HG03139 (cell line): ENCODE measurements around the gene NSMCE3.

Experiments used
- ATAC-seq: cut with Tn5 transposase; IDR thresholded peaks from one replicate; pipeline ENCODE4 v1.9.1; 2021; ENCODE audit not compliant: unreplicated experiment

The NSMCE3 gene

DNA sequence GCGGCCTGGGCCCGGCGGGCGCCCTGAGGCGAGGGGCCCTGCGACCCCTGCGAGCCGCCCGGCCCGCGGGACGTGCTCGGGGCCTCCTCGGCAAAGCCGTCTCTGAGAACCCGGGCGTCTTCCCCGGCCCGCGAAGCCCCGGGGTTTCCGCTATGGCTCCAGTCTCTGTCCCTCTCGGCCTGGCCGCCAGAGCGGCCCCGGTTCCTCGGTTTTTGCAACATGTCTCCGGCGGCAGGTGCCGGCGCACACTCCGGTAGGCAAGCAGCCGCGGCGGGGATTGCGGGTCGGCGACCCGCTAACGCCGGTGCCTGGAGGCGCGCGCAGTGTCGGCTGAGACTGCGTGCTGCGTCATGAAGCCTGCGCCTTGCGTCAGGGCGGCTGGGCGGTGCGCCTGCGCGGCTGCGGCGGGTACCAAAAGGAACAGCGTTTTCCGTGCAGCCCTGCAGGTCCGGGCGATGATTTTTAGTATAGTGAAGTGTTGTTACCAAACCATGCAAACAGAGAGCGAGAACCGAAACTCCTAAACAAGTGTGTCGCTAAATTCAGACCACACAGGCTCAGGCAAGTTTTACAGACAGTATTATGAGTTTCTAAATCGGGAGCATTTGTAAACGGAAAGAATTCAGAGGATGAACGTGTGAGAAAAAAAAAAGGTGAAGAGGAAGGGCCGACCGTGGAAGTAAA, at the start of gene NSMCE3:
TSS of gene NSMCE3 (minus strand) at position 338 of the 684 bp plus-strand sequence. CDS start at position 221, 117 bp downstream.
- peak; percentile 87 for ATAC-seq

DNA sequence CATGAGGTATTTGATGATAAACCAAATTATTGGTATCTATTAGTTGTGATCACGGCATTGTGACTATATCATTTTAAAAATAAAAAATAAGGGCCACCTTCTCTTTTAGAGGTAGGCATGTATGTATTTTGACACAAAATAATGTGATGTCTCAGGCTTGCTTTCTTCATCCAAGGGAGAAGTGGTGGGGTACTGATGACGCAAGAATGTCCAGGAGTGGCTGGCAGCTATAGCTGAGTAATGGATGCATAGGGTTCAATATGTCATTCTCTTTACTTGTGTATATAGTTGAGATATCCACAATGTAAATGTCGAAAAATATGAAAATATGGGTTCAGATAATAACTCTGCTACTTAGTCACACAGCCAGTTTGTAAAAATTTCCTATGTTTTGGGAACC, 46.8 kb upstream of the NSMCE3 start:
- no peak for ATAC-seq

DNA sequence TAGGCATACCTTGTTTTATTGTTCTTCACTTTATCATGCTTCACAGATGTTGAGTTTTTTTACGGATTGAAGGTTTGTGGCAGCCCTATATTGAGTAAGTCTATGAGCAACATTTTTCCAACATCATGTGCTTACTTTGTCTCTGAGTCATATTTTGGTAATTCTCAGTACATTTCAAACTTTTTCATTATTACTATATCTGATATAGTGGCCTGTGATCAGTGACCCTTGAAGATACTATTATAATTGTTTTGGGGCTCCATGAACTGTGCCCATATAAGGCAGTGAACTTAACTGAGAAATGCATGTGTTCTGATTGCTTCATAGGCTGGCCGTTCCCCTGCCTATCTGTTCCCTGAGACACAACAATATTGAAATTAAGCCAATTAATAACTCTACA, 42.8 kb upstream of the NSMCE3 start:
- no peak for ATAC-seq

DNA sequence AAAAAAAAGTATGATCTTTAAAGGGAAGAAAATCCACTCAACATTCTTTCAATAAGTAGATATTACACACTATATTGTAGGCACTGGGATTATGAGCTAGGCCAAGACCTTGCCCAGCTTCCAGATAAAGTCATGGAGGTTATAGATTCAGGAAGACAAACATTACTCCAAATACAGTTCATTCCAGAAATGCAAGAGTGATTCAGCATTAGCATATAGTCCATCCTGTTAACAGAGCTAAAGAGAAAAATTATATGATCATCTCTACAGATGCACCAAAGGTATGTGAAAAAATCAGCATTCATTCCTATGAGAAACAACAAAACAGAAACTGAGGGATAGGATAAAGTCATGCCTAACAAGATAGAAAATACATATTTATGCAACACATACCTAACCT, 42.1 kb upstream of the NSMCE3 start:
- ATAC-seq = no peak

DNA sequence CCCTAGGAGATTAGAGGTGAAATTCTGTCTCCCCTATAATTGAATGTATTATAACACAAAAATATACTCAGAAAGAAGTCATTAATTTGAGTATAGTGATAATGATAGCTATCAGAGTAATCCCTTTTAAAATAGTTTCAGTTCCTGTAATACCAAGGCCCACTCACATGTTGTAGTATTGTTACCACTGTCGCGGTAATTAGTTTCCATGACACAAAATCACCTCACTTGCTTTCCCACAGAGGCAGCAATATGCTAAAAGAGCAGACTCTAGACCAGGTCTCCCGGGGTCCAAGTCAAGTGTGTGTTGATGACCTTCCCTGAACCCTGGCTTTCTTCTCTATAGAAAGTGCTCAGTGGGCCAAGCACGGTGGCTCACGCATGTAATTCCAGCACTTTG, 39.5 kb upstream of the NSMCE3 start:
- ATAC-seq = no peak

DNA sequence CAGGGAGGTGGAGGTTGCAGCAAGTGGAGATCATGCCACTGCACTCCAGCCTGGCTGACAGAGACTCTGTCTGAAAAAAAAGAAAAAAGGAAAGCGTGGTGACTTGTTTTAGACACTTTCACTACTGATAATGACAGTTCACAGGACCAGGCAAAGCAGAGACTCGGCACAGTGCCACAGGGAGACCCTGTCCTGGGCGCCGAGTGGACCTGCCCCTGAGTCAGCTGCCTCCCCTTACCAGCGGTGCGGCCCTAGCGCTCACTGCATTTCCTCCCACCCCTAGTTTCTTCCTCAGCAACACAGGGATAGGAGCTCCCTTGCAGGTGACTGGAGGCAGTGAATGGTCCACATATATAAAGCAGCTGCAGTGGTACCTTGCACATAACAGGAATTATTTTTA, 38.7 kb upstream of the NSMCE3 start:
- ATAC-seq = no peak

DNA sequence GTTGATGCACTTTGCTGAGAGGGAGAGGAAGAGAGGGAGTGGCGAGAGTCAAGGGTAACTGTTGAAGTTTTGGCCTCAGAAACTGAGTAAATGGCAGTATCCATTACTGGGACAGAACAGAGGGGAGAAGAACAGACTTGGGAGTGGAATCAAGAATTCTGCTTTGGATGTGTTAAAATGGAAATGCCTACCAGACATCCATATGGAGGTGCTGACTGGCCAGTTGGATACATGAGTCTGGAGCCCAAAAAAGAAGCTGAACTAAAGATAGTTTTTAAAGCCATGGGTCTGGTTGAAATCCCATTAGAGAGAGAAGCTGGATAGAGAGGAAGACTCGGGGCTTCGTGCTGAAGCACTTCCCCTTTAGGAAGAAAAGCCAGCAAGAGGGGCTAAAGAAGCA, 35.9 kb upstream of the NSMCE3 start:
- ATAC-seq = no peak

DNA sequence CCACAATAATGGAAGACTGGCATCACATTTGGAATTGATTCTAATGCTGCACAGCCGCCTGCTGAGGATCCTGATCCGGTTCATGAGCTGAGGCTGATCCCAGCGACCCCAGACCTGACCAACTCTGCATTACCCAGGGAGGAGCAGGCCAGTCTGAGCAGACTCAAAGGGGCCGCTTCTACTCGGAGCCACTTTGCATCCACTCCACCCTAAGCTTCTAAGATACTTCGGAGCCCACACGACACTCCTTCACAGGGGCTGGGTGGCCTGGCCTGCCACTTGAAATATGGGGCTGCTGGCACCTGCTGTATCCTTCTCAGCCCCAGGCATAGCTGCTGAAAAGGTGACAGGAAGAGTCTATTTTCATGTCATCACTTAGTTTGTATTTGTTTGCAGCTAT, 33.2 kb upstream of the NSMCE3 start:
- no peak for ATAC-seq

DNA sequence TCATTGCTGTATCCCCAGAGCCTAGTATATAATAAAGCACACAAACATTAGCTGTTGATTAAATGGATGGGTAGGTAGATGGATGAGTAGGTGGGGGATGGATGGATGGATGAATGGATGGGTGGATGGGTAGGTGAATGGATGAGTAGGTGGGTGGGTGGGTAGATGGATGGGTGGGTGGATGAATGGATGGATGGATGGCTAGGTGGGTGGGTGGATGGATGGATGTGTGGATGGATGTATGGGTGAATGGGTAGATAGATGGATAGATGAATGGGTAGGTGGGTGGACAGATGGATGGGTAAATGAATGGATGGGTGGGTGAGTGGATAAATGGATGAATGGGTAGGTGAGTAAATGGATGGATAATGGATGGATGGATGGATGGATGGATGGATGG, 30.2 kb upstream of the NSMCE3 start:
- no peak for ATAC-seq

DNA sequence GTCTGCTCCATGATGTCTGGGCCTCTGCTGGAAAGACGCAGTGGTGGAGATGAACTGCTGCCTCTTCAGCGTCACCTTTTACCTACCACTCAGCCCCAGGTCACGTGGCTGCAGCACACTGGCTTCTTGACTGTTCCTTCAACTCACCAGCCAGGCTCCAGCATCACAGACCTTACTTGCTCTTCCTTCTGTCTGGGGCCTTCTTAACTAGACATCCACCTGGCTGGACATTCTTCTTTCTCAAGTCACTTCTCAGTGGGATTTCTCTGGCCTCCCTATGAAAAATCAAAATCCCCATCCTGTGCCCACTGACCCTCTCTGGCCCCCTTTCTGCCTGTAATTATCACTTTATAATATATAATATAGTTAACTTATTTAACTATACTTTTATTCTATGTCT, 29.7 kb upstream of the NSMCE3 start:
- no peak for ATAC-seq

DNA sequence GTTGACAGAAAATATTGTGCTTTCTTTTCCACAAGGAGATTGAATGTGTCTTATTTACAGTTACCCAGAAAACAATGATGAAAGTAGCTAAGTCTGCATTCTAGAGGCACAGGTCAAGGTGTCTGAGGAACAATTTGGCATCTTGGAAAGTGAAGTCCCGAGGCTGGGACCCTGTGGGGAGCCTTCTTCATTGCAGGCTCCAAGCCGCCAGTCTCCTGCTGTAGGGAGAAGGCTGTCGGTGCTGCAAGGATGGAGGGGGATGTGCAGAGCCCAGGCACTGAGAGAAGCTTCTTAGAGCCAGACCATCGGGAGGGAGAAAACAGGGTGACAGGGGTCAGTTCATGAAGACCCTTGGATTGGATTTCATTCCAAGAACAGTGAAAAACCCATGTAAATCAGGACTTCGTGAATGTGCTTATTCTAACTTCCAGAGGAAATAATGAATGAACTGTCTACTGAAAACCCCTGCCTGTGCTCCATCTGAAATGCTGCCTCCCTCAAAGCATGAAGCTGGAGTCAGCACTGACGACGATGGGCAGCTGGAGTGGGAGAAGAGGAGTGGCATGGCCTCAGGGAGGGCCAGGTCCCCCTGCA, 25.2 kb upstream of the NSMCE3 start:
- no peak for ATAC-seq

DNA sequence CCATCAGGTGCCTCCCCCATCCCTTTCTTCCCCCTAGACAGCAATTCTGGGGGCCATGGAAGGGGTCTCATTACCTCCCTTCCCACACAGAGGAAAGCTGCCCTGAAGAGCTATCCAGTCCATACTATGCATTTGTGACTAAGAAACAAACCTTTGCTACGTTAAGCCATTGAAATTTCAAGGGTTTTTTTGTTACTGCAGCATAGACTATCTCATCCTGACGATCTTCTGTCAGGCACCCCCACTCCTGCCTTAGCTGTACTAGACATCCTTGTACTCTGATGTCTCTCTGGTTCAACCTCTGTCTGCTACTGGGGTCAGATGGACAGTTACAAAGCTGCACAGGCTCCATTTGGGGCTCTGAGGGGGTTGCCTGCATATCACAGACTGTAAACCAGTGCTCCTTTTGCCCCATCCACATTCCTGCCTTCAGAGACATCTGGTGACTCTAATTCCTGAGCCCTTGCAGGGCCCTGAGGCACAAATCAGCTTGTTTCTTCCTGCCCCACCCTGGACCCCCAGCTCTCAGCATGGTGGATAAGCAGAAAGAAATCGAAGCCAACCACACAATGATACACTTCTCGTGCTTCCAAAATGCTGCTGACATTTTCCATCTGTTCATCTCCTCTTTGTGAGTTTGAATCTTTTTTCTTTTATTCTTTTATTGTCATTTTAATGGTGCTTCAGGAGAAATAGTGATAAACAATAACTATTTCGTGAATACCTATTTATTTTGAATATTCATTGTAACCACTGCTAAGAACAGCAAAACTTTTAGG, 21.6 kb upstream of the NSMCE3 start:
- no peak for ATAC-seq

DNA sequence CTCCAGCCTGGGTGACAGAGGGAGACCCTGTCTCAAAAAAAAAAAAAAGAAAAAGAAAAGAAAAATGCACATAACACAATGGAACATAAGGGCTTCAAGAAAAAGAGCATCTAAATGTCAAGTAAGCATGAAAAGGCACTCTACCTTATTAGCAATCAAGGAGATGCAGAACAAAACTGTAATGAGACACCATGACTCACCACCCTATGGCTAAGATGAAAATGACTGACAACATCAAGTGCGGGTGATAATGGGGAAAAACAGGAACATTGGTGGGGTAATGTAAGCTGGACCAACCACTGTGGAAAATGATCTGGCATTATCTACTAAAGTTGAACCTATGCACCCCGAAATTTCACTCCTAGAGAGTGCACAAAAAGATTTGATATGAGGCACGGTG, 19.6 kb upstream of the NSMCE3 start:
- no peak for ATAC-seq

DNA sequence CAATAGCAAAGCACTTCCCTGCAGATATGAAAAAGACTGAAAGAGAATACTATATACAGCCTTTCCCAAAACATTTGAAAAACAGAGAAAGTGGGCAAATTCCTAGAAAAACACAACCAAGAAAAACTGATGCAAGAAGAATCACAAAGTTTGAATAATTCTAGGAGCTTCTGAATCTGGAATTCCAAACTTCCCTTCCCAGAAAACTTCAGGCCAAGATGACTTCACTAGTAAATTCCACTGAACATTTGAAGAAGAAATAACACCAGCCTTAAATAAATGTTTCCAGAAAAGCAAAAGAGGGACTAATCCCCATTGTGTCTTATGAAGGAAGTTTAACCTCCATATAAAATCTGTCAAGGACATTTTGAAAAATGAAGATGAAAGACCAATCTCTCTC, 15.8 kb upstream of the NSMCE3 start:
- no peak for ATAC-seq

DNA sequence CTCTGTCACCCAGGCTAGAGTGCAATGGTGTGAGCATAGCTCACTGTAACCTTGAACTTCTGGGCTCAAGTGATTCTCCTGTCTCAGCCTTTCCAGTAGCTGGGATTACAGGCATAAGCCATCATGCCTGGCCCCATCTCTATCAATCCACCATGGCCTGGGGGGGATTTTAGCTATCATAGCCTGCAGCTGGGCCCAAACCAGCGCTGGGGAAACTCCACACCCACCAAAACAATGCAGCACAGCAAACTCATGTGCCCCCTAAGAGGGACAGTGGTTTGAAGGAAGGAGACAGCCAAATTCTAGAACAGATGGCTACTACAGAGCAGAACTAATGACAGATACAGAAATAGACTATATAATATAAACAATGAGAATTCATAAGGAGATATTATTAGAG, 13.8 kb upstream of the NSMCE3 start:
- no peak for ATAC-seq

DNA sequence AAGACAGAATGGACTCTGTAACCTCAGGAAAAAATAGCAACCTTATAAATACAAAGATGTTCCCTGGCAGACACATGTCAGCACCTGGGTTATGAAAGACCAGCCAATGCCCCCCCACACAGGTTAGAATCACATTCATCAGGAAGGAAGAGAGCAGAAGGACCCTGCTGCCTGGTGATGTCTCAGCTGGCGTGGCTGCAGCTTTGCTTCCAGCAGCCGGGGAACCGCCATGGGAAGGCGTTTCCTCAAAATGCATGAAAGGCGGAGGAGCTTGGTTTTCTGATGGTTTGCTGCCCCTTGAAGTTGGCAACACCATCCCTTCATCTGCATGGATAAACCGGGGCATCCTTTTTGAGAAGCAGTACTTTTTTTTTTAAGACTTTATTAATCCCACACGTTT, 10.9 kb upstream of the NSMCE3 start:
- no peak for ATAC-seq

DNA sequence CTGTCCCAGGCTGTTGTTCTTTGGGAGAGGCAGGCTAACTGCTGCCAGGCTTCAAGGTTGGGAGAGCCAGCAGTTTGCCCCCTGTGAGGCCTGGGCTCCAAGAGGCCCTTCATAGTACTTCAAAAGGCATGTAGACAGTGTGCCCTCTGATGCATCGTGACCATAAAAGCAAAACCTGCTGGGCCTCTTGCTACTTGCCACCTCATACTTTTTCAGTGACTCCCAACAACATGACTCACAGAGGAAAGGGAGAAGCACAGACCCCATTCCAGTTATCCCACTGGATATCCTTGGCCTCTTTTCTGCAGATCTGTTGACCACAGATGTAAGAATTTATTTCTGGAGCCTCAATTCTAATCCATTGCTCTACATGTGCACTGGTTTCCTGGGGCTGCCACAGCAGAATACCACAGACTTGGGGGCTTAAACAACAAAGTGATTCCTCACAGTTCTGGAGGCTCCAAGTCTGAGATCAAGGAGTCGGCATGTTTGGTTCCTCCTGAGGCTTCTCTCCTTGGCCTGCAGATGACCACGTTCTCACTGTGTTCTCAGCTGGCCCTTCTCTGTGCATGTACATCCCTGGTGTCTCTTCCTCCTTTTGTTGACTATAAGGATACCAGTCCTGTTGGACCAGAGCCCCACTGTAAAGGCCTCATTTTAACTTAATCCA, 8.9 kb upstream of the NSMCE3 start:
- no peak for ATAC-seq

DNA sequence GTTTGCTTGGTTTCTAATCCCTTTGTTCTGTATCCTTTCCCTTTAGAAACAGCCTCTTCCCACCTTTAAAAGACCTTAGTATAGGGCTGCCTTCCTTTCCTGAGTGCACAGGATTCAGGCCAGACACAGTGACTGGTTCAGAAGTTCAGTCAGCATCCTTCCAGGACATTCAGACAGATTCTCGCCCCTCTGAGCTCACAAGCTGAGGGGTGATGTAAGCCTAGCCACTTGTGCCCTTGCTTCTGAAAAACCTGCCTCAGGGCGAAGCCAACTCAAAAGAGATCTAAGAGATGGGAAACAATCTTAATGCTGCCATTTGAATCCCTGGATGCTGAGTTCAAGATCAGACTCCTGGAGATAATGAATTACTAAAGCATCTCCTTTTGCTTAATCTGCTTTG, 6.7 kb upstream of the NSMCE3 start:
- ATAC-seq = no peak

DNA sequence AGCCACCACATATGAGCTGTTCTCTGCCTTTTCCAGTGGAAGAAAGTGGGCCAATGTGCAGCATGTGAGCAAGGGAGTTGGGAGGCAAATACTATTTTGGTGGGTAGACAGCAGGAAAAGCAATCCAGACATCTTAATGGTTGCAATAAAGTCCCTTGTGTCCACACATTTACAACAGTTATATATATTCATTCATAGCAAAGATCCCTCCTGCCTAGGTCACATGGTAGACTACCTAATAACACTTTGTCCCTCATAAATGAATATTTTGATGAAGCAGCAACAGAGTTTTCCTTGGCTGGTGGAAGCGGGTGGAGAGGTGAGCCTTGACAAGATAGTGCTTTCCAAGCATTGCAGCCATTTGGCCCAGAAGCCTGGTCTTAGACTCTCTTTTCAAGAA, 6.2 kb upstream of the NSMCE3 start:
- no peak for ATAC-seq

DNA sequence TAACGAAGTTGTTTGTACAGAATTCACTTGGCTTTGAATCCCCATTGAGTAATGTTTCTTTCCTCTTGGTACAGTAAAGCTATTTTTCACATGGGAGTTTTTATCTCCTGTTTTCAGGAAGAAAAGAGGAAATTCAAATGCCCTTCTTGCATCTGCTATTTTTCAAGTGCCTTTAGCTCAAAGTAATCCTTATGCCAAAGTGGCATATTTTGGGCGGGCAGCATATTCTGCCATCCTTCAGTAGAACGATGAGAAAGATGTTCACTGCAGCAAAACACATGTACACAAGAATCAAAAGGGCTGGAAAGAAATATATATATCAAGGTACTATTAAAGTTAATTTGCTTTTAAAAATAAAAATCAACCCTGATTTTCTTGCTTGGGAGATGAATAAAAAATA, 5.3 kb upstream of the NSMCE3 start:
- no peak for ATAC-seq

DNA sequence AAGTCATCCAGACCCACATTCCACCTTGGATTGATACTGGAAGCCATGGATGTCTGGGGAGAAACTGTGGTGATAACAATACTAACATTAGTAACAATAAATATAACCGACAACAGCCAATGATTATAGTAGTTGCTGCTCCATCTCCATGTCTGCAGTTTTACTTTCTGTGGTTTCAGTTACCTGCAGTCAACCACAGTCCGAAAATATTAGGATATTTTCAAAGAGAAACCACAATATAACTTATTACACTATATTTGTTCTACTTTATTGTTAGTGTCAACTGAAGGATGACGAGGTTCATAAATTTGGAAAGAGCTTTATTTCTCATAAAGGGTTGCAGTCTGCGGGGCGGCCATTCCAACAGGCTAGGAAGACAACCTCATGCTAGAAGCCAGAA, 2.6 kb upstream of the NSMCE3 start:
- no peak for ATAC-seq

DNA sequence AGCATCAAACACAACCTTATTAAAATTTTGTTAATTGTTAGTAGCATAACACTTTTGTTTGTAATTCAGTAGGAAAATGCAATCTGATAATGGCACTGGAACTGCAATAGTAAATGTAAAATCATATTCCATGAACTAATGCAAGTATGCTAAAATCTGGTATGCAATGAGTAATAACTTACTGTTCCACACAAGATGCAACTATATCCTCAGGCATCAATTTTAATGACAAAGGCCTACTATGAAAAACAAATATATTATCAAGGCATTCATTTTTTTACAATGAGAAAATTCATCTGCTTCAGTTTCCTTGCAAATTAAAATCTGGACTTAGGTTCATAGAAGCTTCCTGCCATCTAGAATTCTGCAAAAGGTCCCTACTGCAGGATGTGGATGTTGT, 1.4 kb upstream of the NSMCE3 start:
- no peak for ATAC-seq
